Activated B cell treated with CpG ODN at 0.5 μM for 24 hours (primary cell): ENCODE results near the gene CCDC61. TPM values are rescaled to one million over a fixed set of nuclear protein-coding genes. Genes with fewer than 3 reads are reported as not detected.

Experiments
- ATAC-seq: fragments of 200-7000 bp; cut with Tn5 transposase; one replicate; pipeline ENCODE4 v1.10.0; 2021; ENCODE audit warnings: low read depth, mild to moderate bottlenecking, moderate library complexity
- CTCF ChIA-PET: fragments of 350-600 bp; sonication (Branson Sonifier 250); formaldehyde crosslinking; loops from one replicate; lab custom pipeline; 2021; ENCODE audit warnings: antibody characterized with exemption; lab: Charles Lee
- POLR2A ChIA-PET: fragments of 350-600 bp; sonication (Branson Sonifier 250); formaldehyde crosslinking; loops from one replicate; lab custom pipeline; 2021; ENCODE audit warnings: antibody characterized with exemption; lab: Charles Lee
- DNase-seq: peaks from one replicate; pipeline ENCODE4 v3.0.0; 2022
- H3K27ac Mint-ChIP-seq: one replicate; pipeline ENCODE4 v1.8.0; 2020; ENCODE audit warnings: mixed read lengths
- H3K27me3 Mint-ChIP-seq: one replicate; pipeline ENCODE4 v1.8.0; 2021; ENCODE audit warnings: mixed read lengths
- H3K36me3 Mint-ChIP-seq: one replicate; pipeline ENCODE4 v1.8.0; 2021; ENCODE audit warnings: low read depth, mixed read lengths
- H3K4me1 Mint-ChIP-seq: one replicate; pipeline ENCODE4 v1.8.0; 2021; ENCODE audit warnings: mixed read lengths
- H3K4me3 Mint-ChIP-seq: one replicate; pipeline ENCODE4 v1.8.0; 2020; ENCODE audit warnings: mild to moderate bottlenecking, mixed read lengths
- H3K9me3 Mint-ChIP-seq: one replicate; pipeline ENCODE4 v1.8.0; 2020; ENCODE audit warnings: mixed read lengths
- CTCF ChIP-seq: fragments of 200-600 bp; IDR thresholded peaks from one replicate; pipeline ENCODE4 v1.8.0; 2022; ENCODE audit warnings: antibody characterized with exemption, mild to moderate bottlenecking
- intact Hi-C: fragments of 100-400 bp; cut with micrococcal nuclease; formaldehyde crosslinking; loops from one replicate; pipeline ENCODE4 v1.15.1; 2024
- total RNA-seq: library from RNA; stranded (reverse); gene quantifications from 2 replicates; pipeline ENCODE4 v1.2.3, GENCODE V29; 2022

CCDC61 gene
- total RNA-seq, 1 donor from 2014 or later = 24.9 TPM

GRCh38 chr19:45959517-45960025, 35.7 kb upstream of the CCDC61 start:
- CTCF ChIA-PET = no interaction called here
- TF ChIP-seq CTCF = no peak
- POLR2A ChIA-PET = no interaction called here
- no peaks in the 10 kb centered on the region for H3K36me3 Mint-ChIP-seq
- no peaks in the 10 kb centered on the region for H3K9me3 Mint-ChIP-seq
- intact Hi-C loops = no loop called here
- peaks cover 42% of the 10 kb centered on the region for H3K27me3 Mint-ChIP-seq
- no peak for ATAC-seq
- H3K4me3 Mint-ChIP-seq = no peak overlapping the region
- H3K27ac Mint-ChIP-seq = no peak overlapping the region
- DNase-seq = no peak
- no peaks in the 10 kb centered on the region for H3K4me1 Mint-ChIP-seq

- ChIA-PET CTCF (no interaction called here), POLR2A (no interaction called here)
- Mint-ChIP-seq H3K27me3 (peaks cover 45% of the 10 kb centered on the region), H3K27ac (no peak overlapping the region), H3K9me3 (no peaks in the 10 kb centered on the region), H3K36me3 (no peaks in the 10 kb centered on the region), H3K4me1 (no peaks in the 10 kb centered on the region), H3K4me3 (no peak overlapping the region)
- ATAC-seq (no peak), DNase-seq (no peak)
- intact Hi-C loops = no loop called here
- no peak for TF ChIP-seq CTCF
These were observed 34.6 kb upstream of the CCDC61 start for GRCh38 chr19:45960595-45961235.

- ChIA-PET POLR2A (interaction anchor here (0.5 kb wide), 1 partner anchor 105 kb away, joined by 4 read pairs; no protein-coding TSS in a partner anchor), CTCF (no interaction called here)
- Mint-ChIP-seq H3K27me3 (peaks cover 51% of the 10 kb centered on the region), H3K9me3 (no peaks in the 10 kb centered on the region), H3K4me1 (no peaks in the 10 kb centered on the region), H3K4me3 (no peak overlapping the region), H3K36me3 (no peaks in the 10 kb centered on the region), H3K27ac (no peak overlapping the region)
- intact Hi-C loops = no loop called here
- TF ChIP-seq CTCF = no peak
- ATAC-seq (no peak), DNase-seq (no peak)
These were observed 33.2 kb upstream of the CCDC61 start for GRCh38 chr19:45962021-45962420.

GRCh38 chr19:45967246-45967645, 28.0 kb upstream of the CCDC61 start:
- CTCF ChIA-PET = no interaction called here
- Mint-ChIP-seq H3K4me3 (no peak overlapping the region), H3K27me3 (peaks cover 67% of the 10 kb centered on the region), H3K4me1 (peaks cover 14% of the 10 kb centered on the region), H3K27ac (no peak overlapping the region), H3K36me3 (no peaks in the 10 kb centered on the region), H3K9me3 (no peaks in the 10 kb centered on the region)
- intact Hi-C loops = no loop called here
- POLR2A ChIA-PET = no interaction called here
- ATAC-seq (no peak), DNase-seq (no peak)
- TF ChIP-seq CTCF = no peak

GRCh38 chr19:45968626-45969025, 26.6 kb upstream of the CCDC61 start:
- Mint-ChIP-seq H3K27me3 (peaks cover 70% of the 10 kb centered on the region), H3K36me3 (no peaks in the 10 kb centered on the region), H3K27ac (no peak overlapping the region), H3K4me1 (peaks cover 19% of the 10 kb centered on the region), H3K9me3 (no peaks in the 10 kb centered on the region), H3K4me3 (no peak overlapping the region)
- ChIA-PET CTCF (no interaction called here), POLR2A (no interaction called here)
- ATAC-seq (no peak), DNase-seq (no peak)
- TF ChIP-seq CTCF = no peak
- intact Hi-C loops = no loop called here
